A549 treated with RU486 at 1 μM for 4 hours (cell line): ENCODE measurements around the gene LTBP2. TPM values are rescaled to one million over a fixed set of nuclear protein-coding genes. Genes with fewer than 3 reads are reported as not detected.

Experiments
- total RNA-seq: library from RNA; stranded (reverse); fragments of 200-300 nt; extraction: Qiagen RNA extraction; gene quantifications from 5 replicates; pipeline ENCODE4 v1.2.3, GENCODE V29; 2022; ENCODE audit warnings: low read depth

Gene LTBP2
- 8.0 to 14.0 TPM (median 10.1 TPM) in 5 replicates for total RNA-seq

GRCh38 chr14:74611650-74612349, at the start of gene LTBP2:
Gene LTBP2 (minus strand): TSS chr14:74612237. CDS start chr14:74611944, 293 bp downstream.

GRCh38 chr14:74493343-74494261, 118.4 kb downstream of the LTBP2 start, which contains the start of gene ISCA2:
Gene ISCA2 (plus strand): TSS chr14:74493765. CDS start chr14:74493775, 10 bp downstream.

GRCh38 chr14:74492776-74493342, 119.2 kb downstream of the LTBP2 start, which contains the start of gene NPC2:
Gene NPC2 (minus strand): TSS chr14:74493305. CDS start chr14:74493274, 31 bp downstream.

Other genes with a start within 250 kb of the LTBP2 start
- gene SYNDIG1L, start 186.0 kb downstream of the LTBP2 start, total RNA-seq = not detected in 5 replicates
- gene NPC2, start 118.9 kb downstream of the LTBP2 start, total RNA-seq = 233 to 309 TPM (median 244 TPM) in 5 replicates
- gene ISCA2, start 118.5 kb downstream of the LTBP2 start, total RNA-seq = 34.7 to 47.7 TPM (median 39.5 TPM) in 5 replicates
- 20.7 to 26.5 TPM (median 25.8 TPM) in 5 replicates for gene AREL1, start 100.8 kb upstream of the LTBP2 start, total RNA-seq
- 38.6 to 73.8 TPM (median 50.3 TPM) in 5 replicates for gene FCF1, start 100.9 kb upstream of the LTBP2 start, total RNA-seq
- 34.0 to 48.2 TPM (median 41.1 TPM) in 5 replicates for gene YLPM1, start 151.1 kb upstream of the LTBP2 start, total RNA-seq